Measurements from ENCODE around the gene DENND5B.

DENND5B gene

GRCh38 chr12:31369712-31370521 lies 221.0 kb downstream of the DENND5B start:
- DNase-seq = no peak

- no peak for DNase-seq
These were observed 222.1 kb downstream of the DENND5B start for GRCh38 chr12:31368666-31369361.

GRCh38 chr12:31366104-31366621 lies 224.8 kb downstream of the DENND5B start:
- DNase-seq = no peak

- no peak for DNase-seq
These were observed 227.1 kb downstream of the DENND5B start for GRCh38 chr12:31363831-31364230.

GRCh38 chr12:31363416-31363809 lies 227.5 kb downstream of the DENND5B start:
- DNase-seq = no peak

- no peak for DNase-seq
These were observed 228.0 kb downstream of the DENND5B start for GRCh38 chr12:31362759-31363415.

- DNase-seq = no peak
These were observed 228.7 kb downstream of the DENND5B start for GRCh38 chr12:31362115-31362758.

GRCh38 chr12:31361730-31362114 lies 229.2 kb downstream of the DENND5B start:
- DNase-seq = no peak

GRCh38 chr12:31355747-31356107 lies 235.2 kb downstream of the DENND5B start:
- DNase-seq = no peak

- no peak for DNase-seq
These were observed 236.9 kb downstream of the DENND5B start for GRCh38 chr12:31353750-31354708.

GRCh38 chr12:31346267-31346666 lies 244.7 kb downstream of the DENND5B start:
- DNase-seq = no peak

GRCh38 chr12:31343139-31343538 lies 247.8 kb downstream of the DENND5B start:
- no peak for DNase-seq

GRCh38 chr12:31342286-31342685 lies 248.7 kb downstream of the DENND5B start:
- no peak for DNase-seq

- no peak for DNase-seq
These were observed 250.9 kb downstream of the DENND5B start for GRCh38 chr12:31339831-31340622.

GRCh38 chr12:31337952-31338351 lies 253.0 kb downstream of the DENND5B start:
- no peak for DNase-seq
